Measurements from ENCODE around the gene LRTM2. TPM values are rescaled to one million over a fixed set of nuclear protein-coding genes. Genes with fewer than 3 reads are reported as not detected.

The LRTM2 gene
- total RNA-seq, 4 donors from 2014 or later, result not detected

DNA sequence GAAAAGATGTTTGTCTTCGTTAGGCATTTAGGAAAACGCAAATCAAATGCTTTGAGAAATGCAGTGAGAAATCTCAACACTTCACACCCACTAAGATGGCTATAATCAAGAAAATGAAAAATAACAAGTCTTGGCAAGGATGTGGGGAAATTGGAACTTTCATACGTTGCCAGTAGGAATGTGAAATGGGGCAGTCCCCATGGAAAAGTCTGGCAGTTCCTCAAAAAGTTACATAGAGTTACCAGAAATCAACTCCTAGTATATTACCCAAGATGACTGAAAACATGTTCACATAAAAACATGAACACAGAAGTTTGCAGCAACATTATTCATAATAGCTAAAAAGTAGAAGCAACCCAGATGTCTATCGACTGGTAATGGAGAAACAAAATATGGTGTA is 41.5 kb upstream of the LRTM2 start:
- H3K4me3 ChIP-seq, result no peak overlapping the region
- H3K9me3 ChIP-seq, result no peaks in the 10 kb centered on the region
- H3K36me3 ChIP-seq, result peaks cover 0 to 7% of the 10 kb centered on the region in 2 donors
- H3K27ac ChIP-seq, result no peak overlapping the region
- TF ChIP-seq POLR2AphosphoS5 (IDR thresholded peaks at IDR 0.05), result no peak
- TF ChIP-seq, protein P1, sequence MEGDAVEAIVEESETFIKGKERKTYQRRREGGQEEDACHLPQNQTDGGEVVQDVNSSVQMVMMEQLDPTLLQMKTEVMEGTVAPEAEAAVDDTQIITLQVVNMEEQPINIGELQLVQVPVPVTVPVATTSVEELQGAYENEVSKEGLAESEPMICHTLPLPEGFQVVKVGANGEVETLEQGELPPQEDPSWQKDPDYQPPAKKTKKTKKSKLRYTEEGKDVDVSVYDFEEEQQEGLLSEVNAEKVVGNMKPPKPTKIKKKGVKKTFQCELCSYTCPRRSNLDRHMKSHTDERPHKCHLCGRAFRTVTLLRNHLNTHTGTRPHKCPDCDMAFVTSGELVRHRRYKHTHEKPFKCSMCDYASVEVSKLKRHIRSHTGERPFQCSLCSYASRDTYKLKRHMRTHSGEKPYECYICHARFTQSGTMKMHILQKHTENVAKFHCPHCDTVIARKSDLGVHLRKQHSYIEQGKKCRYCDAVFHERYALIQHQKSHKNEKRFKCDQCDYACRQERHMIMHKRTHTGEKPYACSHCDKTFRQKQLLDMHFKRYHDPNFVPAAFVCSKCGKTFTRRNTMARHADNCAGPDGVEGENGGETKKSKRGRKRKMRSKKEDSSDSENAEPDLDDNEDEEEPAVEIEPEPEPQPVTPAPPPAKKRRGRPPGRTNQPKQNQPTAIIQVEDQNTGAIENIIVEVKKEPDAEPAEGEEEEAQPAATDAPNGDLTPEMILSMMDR (IDR thresholded peaks at IDR 0.05), result no peak
- no peak for TF ChIP-seq POLR2A (IDR thresholded peaks at IDR 0.05)
- TF ChIP-seq EP300 (IDR thresholded peaks at IDR 0.05), result no peak
- peak; percentile 34 for ATAC-seq
- H3K27me3 ChIP-seq, result no peaks in the 10 kb centered on the region
- peaks cover 0 to 47% (median 7%) of the 10 kb centered on the region in 3 donors for H3K4me1 ChIP-seq
- WGBS, 2 donors (ENCODE audit: low coverage in 1 of 2), result 67 to 73% methylated on average over 4 of the region's 4 CpGs

DNA sequence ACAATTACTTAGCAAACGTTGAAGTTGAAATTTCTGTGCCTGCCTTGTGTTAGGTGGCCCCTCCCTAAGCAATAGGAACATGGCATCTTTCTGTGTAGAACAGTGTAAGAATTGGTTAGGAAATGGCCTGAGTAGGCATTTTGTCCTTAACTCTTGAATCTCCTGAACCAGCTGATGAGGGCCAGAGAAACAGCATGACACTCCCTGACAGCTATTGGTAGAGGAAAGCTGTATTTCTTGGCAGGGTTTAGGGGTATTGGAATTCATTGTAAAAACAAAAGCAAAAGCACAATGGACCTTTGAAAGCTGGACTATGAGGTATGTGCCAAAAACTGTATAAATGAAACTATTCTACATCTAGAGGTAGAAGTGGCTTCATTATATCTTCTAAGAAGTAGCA is 40.6 kb upstream of the LRTM2 start:
- no peak overlapping the region for H3K4me3 ChIP-seq
- H3K4me1 ChIP-seq, result peaks cover 0 to 40% (median 7%) of the 10 kb centered on the region in 3 donors
- H3K27me3 ChIP-seq, result no peaks in the 10 kb centered on the region
- peak overlapping the region in 1 of 4 donors; percentile 26 for H3K27ac ChIP-seq
- H3K36me3 ChIP-seq, result peaks cover 0 to 15% of the 10 kb centered on the region in 2 donors
- peak; percentile 12 for ATAC-seq
- H3K9me3 ChIP-seq, result no peaks in the 10 kb centered on the region
- 20 to 45% methylated on average over 1 of the region's 1 CpG for WGBS, 2 donors (ENCODE audit: low coverage in 1 of 2)
- TF ChIP-seq POLR2AphosphoS5 (IDR thresholded peaks at IDR 0.05) (no peak), EP300 (IDR thresholded peaks at IDR 0.05) (no peak), POLR2A (IDR thresholded peaks at IDR 0.05) (no peak)
- TF ChIP-seq, protein P1 (IDR thresholded peaks at IDR 0.05), result no peak

DNA sequence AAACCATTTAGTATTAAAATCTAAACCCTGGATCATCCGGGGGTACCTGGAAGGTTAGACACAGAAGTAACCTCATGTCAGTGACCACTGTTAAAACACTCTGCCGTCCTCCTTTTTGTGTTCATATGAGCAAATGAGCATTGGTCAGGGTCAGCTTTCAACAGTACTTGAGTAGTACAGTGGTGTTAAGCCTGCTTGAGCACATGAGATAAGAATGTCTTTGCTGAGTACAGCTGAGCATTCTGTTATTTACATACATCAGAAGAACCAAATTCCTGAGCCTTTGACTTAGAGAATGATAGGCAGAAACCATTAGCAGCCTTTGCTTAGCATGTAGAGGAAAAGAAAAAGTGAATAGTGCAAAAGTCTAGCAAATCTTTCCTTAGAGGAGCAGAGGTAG is 38.6 kb upstream of the LRTM2 start:
- 44 to 71% methylated on average over 1 of the region's 2 CpGs for WGBS, 2 donors (ENCODE audit: low coverage in 1 of 2)
- ATAC-seq, result no peak
- Histone ChIP-seq H3K9me3 (no peaks in the 10 kb centered on the region), H3K36me3 (peaks cover 0 to 35% of the 10 kb centered on the region in 2 donors), H3K27ac (no peak overlapping the region), H3K27me3 (no peaks in the 10 kb centered on the region), H3K4me1 (peaks cover 0 to 31% (median 3%) of the 10 kb centered on the region in 3 donors), H3K4me3 (no peak overlapping the region)
- TF ChIP-seq POLR2AphosphoS5 (IDR thresholded peaks at IDR 0.05) (no peak), POLR2A (IDR thresholded peaks at IDR 0.05) (no peak), EP300 (IDR thresholded peaks at IDR 0.05) (no peak)
- TF ChIP-seq, protein P1 (IDR thresholded peaks at IDR 0.05), result no peak

DNA sequence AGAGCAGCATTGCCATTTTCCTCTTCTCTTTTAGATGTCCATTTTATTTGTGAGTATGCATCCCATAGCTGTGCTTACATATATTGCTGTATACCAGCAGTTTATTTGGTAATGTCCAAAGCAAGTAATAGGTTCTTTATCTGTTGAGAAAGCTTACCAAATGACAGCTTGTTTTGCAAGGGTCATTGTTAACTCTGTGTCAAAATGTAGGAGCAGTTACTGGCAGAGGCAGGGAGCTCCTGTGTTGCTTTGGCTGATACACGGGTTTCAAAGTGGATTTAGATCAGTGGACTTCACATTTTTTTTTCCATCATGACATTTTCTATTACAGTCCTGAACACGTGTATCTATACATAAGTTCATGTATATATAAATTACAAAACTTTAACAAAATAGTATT is 38.1 kb upstream of the LRTM2 start:
- Histone ChIP-seq H3K36me3 (peaks cover 0 to 40% of the 10 kb centered on the region in 2 donors), H3K9me3 (no peaks in the 10 kb centered on the region), H3K27me3 (no peaks in the 10 kb centered on the region), H3K27ac (no peak overlapping the region), H3K4me3 (no peak overlapping the region), H3K4me1 (peaks cover 0 to 30% (median 3%) of the 10 kb centered on the region in 3 donors)
- TF ChIP-seq, protein P1 (IDR thresholded peaks at IDR 0.05), result no peak
- no peak for TF ChIP-seq POLR2AphosphoS5 (IDR thresholded peaks at IDR 0.05)
- TF ChIP-seq POLR2A (IDR thresholded peaks at IDR 0.05), result no peak
- TF ChIP-seq EP300 (IDR thresholded peaks at IDR 0.05), result no peak
- no peak for ATAC-seq
- WGBS, 2 donors (ENCODE audit: low coverage in 1 of 2), result 23 to 51% methylated on average over 2 of the region's 2 CpGs

DNA sequence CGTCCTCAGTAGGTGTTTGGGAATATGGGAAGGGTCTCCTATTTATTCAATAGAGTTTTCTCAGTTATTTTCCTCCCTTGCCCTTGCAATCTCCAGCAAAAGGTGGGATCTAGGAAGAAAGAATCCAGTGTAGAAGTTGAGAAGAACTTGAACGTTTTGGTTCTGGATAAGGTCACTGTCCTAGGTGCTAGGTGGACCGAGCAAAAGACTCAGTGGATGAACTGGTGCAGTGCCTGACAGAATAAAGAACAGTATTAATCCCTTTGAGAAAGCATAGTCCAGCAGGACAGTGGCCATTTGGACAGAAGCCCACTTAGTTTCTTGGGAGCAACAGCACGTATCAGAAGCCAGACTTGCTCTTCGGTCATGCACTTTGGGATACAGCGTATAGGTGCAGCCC is 32.7 kb upstream of the LRTM2 start:
- no peak overlapping the region for H3K4me3 ChIP-seq
- no peaks in the 10 kb centered on the region for H3K27me3 ChIP-seq
- no peak for TF ChIP-seq POLR2AphosphoS5 (IDR thresholded peaks at IDR 0.05)
- TF ChIP-seq POLR2A (IDR thresholded peaks at IDR 0.05), result no peak
- TF ChIP-seq, protein P1 (IDR thresholded peaks at IDR 0.05), result no peak
- TF ChIP-seq EP300 (IDR thresholded peaks at IDR 0.05), result no peak
- peaks cover 0 to 25% (median 0%) of the 10 kb centered on the region in 3 donors for H3K4me1 ChIP-seq
- WGBS, 2 donors (ENCODE audit: low coverage in 1 of 2), result 37 to 44% methylated on average over 5 of the region's 6 CpGs
- H3K36me3 ChIP-seq, result peaks cover 0 to 41% of the 10 kb centered on the region in 2 donors
- ATAC-seq, result no peak
- H3K9me3 ChIP-seq, result no peaks in the 10 kb centered on the region
- H3K27ac ChIP-seq, result no peak overlapping the region

All from gastroesophageal sphincter (tissue), 4 donors.